ENCODE results near the gene CERS1.

The CERS1 gene

DNA sequence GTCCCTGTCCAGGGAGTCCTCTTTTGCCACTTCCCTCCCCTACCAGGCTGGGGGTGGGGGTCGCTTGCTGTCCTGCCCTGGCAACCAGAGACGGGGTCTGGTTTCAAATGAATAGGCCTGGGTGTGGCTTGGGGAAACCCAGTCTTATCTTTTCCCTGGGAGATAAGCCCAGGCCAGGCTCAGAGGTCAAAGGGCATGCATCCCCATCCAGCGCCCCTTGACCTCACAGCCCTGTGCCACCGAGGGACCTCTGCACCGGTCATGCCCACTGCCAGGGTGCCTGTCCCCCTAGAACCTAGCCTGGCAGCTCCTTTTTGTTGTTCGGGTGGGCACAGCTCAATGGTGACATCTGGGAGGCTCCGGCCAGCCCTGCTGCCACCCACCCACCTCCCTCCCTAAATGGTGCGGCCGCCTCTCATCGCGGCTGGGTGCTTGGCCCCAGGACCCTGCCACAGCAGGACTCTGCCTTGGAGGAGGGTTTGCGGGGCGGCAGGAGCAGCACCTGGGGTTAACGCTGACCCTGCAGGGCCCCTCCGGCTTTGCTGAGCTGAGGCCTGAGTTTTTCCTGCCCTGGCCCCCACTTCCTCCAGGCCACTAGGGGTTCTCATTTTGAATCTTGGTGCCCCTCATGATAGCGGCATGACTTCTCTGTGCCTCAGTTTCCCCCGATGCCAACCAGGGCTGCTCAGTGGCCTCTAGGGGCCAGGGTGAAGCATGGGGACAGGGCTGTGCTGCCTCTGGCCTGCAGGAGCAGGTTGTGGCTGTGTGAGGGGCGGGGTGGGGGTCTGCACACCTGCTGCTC lies 2.9 kb upstream of the CERS1 start:
- DNase-seq: no peak

DNA sequence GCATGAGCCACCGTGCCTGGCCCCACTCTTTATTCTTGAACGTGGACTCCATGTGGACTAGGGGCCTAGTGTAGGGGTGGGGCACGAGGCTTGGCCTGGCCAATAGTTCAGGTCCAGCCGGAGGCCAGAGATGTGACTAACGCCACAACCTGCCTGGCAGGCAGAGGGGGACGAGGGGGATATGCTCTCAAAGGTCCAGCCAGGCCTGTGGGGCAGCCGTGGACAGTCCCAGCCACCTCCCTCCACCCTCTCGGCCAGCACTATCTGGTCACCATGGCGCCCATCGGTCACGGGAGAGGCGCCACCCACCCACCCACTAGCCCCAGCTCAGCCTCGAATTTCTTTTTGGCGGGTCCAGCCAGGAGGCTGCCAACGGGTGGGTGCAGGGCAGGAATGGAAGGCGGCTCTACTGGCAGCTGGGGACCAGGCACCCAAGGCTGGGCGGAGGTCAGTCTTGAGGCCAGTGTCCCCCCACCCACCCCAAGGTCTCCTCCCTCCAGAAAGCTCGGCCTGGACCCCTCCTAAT lies 2.2 kb upstream of the CERS1 start:
- DNase-seq: no peak

DNA sequence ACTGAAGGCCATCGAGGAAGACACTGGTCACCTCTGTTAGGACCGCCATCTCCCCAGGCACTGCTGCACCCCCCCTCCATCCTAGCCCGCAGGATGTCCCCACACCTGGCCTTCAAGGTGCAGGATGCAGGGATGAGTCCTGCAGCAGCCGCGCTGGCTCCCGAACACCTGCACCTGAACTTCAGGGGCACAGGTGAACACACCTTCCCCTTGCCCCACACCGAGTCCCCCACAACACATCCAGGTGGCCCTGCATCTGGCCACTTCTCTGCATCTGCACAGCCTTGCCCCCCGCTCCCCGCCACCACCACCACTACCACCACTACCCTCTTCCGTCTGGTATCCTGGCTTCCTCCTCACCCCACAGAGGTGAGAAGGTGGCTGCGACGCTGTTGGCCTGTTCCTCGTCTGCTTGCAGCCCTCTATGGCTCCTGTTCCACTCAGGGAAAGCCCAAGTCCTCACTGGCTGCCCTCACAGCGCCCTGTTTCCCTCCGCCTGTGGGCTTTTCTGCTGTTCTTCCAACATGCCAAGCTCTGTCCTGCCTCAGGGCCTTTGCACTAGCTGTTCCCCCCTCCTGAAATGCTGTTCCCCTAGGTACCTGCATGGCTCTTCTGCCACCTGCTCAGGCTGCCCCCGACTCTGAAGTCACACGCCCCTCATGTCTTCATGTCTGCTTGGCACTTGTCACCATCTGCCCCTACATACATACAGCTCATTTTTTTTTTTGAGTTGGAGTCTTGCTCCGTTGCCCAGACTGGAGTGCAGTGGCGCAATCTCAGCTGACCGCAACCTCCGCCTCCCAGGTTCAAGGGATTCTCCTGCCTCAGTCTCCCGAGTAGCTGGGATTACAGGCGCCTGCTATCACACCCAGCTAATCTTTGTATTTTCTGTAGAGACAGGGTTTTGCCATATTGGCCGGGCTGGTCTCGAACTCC lies 1.4 kb upstream of the CERS1 start:
- no peak for DNase-seq

DNA sequence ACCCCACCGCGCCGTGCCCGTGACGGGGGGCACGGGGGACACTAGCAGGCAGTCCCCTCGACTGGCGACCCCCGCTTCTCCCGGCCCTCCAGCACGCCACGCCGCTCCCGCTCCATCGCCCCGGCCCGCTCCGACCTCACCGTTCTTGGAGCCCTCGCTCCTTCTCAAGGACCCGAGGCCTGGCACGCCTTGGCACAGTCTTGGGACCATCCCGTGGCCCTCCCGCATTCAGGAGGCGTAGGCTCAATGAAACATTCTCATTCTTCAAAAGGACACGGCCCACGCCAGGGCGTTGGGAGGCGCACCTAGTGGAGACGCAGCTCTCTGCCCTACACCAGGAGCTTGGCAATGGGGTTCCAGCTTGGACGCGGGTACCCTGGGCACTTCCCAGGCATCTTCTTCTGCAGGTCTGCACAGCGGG lies 473 bp upstream of the CERS1 start:
- DNase-seq: no peak

DNA sequence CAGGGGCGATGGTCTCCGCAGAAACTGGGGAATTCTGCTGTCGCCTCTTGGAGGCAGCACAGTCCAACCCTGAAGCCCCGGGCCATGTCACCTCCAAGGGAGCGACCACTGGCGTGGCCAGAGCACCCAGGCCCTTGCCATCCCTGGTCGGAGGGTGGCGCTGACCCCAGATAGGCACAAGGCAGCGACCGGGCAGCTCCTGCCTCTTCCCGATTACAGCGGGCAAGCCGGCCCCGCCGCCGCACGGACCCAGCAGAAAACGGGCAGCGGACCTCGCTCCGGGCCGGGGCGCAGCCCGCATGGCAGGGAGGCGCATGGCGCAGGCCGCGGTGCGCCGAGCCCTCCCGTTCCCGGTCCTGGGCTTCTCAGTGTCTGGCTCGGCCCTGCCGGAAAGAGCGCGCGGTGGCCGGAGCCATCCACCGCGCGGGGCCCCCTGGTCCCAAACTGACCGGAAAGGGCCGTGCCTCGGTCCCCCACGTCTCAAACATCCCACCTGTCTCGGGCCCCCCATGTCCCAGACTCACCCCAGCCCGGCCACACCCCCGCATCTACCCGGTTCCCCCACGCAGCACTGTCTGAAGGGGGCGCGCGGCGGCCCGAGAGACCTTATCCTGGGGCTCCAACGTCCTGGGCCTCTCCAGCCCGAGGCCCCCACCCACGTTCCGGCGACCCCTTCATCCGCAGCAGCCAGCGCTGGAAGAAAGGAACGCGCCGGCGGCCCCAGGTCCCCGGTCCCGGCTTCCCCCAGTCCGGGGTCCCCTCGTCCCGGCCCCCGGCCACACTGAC lies 727 bp downstream of the CERS1 start:
- no peak for DNase-seq

DNA sequence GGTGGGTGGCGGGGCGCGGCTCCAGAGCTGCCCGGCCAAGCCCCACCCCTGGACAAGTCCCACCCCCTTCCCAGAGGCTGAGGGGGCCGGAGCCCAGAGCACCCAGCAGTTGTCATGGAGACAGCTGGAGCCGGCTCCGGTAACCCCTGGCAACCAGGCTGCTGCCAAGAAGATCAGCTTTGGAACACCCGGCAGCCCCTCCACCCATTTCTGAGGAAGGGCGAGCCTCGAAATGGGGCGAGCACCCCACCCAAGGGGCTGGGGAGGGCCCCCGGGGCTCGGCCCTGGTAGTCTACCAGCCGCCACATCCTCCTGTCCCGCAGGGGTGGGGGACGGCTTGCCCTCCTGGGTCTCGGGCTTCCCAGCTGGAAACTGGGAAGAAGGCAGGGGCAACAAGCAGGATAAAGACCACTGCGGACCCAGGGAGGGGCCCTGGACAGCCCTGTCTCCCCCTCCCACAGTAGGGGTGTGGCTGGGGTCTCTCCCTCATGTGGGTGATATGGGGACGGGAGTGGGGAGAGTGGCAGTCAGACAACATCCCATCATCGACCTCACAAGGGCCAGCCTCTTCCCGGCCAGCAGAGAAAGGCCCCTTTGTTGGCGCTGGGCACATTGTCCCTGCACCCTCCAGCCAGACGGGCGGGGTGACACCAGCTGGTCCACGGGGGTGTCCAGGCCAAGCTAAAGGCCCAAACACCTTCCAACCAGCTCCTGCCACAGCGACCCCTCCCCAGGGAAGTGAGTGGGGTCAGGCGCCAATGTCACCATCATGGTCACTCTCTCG lies 1.5 kb downstream of the CERS1 start:
- no peak for DNase-seq

DNA sequence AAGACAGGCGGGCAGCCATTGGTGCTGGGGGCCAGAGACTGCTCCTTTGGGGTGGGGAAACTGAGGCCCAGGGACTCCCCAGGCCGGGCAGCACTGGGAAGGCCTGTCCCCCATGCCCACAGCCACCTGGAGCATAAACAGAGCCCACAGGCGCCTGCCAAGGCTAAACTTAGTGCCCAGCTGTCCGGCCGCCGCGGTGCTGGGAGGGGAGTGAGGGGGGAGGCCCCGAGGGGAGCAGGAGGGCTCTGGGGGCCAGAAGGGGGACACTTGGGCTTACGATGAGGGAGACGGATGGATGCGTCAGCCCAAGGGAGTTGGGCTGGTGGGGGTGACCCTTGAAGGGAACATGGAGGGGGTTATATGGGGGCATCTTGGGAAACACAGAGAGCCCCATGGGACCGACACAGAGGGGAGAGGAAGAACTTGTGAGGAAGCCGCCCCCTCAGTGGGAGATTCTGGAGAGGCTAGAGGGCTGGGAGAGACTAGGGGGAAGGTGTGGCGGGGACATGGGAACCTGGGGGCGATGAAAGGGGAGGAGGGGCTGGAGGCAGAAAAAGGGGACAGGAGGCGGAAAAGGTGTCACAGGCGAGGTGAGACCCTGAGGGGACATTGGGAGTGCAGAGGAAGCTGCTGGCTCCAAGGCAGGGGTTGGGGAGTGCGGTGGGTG lies 2.2 kb downstream of the CERS1 start:
- DNase-seq: no peak

DNA sequence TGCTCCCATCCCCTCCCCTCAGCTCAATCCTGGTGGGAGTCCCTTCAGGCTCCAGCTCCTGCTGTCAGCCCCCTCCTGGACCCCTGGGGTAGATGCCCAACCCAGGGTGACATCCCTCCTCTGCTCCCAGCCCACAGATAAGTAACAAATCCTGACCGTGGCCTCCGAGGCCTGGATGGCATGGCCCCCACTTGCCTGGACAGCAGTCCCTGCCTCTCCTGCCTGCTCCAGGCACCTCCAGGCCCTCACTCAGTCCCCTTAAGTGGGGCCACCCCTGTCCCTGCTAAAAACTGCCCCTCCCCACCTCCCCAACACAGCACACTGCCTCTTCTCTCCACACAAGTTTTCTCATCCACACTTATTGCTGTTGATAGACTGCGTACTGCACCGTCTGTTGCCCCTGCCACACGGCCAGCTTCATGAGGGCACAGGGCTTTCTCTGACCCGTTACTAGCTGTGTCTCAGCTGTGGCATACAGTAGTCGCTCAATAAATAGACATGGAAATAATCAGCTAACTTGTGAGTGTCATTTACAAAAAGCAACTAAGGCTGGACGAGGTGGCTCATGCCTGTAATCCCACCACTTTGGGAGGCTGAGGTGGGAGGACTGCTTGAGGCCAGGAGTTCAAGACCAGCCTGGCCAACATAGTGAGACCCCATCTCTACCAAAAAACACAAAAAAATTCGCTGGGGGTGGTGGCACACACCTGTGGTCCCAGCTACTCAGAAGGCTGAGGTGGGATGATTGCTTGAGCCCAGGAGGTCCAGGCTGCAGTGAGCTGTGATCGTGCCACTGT lies 5.8 kb downstream of the CERS1 start:
- DNase-seq: no peak

DNA sequence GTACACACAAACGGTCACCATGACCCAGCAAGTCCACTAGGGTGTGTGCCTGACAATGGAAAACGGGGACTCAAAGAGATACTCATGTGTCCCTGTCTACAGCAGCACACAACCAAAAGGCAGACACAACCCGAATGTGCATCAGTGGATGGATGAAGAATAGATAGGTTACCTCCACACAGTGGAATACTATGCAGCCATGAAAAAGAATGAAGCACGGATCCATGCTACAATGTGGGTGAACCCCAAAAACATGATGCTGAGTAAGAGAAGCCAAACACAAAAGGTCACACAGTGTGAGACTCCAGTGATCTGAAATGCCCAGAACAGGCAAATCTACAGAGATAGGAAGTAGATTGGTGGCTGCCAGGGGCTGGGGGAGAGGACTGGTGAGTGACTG lies 9.0 kb downstream of the CERS1 start:
- no peak for DNase-seq

DNA sequence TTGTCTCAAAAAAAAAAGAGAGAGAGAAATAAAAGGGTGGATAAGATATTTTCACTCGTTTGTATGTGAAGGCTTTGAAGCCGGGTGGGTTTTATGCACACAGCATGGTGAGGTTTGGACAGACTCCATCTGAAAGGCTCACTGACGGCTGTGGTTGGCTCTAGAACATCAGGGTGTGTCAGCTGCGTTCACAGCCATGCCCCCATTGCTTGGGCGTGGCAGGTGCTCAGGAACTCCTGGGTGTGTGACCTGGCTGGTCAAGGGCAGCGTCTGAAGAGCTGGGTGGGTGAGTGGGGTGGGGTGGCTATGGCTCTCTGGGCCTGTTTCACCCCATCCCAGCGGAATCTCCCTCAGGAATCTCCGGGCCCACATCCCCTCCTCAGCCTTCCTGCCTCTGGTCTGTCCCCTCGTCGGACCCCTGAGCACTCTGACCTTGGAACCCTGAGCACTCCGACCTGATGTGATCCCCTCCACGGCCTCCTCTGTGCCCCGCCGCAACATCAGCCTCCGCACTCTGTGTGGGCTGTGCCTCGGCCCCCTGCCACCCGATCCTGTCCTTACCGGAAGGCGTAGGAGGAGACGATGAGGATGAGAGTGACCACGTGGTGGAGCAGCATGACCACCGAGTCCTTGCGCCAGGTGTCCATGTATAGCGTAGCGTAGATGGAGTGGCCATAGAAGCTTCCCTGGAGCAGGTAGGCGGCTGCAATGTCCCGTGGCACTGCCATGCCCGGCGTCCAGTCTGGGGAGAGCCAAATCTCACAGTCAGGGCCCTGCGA lies 12.2 kb downstream of the CERS1 start:
- no peak for DNase-seq

DNA sequence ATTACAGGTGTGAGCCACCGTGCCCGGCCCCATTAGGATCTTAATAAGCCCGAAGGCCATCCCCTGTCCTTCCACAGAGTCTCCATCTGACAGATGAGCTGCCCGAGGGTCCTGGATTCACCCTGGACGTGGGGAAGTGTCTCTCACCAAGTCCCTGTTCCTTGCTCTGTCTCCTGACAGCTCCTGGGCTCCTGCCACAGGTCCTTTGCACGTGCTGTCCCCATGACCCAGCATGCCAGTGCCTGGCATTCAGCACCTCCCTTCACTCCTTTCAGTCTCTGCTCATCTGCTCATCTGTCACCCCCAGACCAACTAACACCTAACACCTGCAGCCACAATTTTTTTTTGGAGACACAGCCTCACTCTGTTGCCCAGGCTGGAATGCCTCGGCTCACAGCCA lies 14.5 kb downstream of the CERS1 start:
- DNase-seq: no peak

DNA sequence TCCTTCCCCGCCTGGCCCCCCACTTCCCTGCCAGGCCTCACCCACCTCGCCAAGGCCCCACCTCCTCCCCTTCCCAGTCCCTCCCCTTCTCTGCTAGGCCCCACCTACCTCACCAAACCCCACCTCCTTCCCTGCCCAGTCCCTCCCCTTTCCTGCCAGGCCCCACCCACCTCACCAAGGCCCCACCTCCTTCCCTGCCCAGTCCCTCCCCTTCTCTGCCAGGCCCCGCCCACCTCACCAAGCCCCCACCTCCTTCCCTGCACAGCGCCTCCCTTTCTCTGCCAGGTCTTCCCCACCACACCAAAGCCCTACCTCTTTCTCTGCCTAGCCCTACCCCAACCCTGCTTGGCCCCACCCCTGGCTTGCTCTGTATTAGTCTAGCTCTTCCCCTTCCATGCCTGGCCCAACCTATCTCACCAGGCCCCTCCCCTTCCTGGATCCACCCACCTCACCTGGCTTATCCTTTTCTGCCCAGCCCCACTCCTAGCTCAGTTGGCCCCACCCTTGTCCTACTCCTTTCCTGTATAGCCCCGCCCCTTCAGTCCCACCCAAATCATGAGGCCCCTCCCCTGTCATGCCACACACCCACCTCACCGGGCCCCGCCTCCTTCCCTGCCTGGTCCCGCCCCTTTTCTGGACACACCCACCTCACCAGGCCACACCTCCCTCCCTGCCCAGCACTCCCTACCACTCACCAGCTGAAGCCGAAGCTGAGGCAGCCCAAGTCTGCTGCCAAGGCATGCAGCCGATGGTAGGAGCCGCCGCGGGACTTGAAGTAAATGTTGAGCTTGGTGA lies 16.2 kb downstream of the CERS1 start:
- DNase-seq: no peak

DNA sequence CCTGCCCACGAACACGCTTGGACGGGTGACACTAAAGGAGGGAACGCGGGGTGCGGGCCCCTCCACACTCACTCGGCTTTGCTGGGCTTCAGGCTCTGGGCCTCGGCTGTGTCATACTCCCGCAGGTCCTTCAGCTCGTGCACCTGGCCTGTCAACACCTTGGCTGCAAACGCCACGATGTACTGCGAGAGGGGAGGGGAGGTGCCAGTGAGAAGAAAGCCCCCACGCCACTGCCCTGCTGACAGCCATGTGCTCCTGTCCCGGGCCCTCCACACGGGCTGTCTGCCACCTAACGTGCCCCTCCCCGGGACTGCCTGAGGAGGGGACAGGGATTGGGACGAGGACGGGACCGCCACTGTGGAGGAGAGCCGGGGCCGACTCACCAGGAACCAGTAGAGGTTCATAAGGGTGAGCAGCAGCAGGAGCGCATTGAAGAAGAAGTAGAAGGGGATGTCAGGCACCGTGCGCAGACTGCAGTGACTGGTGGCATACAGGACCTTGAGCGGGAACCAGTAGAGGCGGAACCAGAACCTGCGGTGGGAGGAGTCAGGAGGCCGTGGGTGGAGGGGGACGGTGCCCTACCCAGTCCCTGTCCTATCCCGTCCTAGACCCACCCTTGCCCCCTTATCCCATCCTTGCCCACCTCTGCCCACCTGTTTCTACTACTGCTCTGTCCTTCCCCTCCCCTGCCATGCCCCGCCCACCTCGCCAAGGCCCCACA lies 16.9 kb downstream of the CERS1 start:
- no peak for DNase-seq

DNA sequence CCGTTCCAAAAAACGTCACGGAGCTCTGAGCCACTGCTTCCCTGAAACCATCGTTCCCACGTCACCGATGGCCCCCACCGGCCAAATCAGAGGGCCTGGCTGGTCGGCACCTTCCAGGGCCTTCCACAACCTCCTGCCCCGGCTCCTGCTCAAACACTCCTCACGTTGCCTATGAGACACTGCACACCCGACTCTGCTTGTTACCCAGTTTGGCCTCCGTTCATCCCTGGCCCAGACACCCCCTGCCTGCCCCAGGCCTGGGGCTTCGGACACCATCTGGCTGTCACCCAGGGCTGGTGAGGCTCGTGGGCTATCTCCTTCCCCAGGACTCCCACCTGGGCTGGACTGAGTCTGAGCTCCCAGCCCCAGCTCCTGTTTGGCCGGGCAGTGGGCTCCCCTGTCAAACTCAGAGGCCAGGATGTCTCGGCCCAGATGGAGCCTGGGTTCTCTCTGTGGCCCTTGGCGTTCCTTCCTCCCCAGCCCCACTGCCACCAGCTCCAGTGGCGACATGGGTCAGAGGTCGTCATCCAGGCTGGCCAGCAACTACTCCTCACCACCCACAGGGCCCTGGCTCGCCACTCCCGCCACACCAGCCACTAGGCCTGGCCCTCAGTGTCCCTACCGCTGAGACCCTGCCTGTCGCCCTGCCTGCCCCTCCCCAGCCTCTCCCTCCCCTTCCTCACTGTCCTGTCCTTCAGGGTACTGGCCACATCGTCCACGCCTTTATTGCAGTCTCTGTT lies 17.7 kb downstream of the CERS1 start:
- no peak for DNase-seq

DNA sequence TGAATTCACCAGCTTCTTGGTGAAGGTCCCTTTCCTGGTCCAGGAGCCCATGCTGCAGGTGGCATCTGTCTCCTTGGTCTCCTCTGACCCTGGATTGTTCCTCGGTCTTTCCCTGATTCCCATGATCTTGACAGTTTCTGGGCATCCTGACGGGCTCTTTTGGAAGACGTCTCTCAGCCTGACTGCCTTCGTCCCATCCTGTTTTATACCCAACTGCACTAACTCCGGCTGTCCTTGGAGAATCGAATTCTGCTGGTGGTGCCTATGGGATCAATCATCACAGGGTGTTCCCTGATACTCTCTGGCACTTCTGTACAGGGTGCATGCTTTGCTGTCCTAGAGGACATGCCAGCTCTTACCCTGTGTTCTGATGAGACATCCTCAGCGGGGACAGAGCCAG lies 19.1 kb downstream of the CERS1 start:
- no peak for DNase-seq

DNA sequence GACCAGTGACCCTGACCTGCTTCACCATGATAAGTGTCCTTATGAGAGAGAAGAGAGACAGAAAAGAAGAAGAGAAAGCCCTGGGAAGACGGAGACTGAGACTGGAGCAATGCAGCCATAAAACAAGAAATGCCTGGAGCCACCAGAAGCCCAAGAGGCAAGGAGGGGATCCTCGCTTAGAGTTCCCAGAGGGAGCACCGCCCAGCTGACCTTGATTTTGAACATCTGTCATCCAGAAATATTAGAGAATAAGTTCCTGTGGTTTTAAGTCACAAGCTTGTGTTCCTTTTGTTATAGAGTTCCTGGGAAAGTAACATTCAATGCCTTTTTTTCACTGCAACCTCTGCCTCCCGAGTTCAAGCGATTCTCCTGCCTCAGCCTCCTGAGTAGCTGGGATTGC lies 20.2 kb downstream of the CERS1 start:
- no peak for DNase-seq

DNA sequence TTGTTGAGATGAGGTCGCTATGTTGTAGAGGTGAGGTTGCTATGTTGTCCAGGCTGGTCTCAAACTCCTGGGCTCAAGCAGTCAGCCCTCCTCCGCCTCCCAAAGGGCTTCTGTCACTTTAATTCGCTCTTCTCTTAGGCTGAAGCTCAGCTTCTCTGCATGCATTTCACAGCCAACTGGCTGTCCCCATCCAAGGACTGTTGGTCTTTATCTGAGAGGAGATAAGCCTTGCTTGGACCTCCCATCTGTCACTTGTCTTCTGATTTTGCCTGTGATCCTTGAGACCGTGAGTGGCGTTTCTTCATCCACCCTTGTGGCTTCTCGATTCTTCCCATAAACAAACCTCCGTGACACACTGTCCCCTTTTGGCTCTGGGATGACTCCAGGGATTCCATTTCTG lies 24.4 kb downstream of the CERS1 start:
- DNase-seq: no peak
